Cerebellar cortex (tissue), 1 donor: ENCODE data around the gene SOX10.

Experiments used
- DNase-seq: peaks from one replicate; pipeline ENCODE4 v3.0.0-alpha.2; 2015; ENCODE audit warnings: low spot score

Gene SOX10

GRCh38 chr22:38016182-38017151, 32.1 kb upstream of the SOX10 start:
- no peak for DNase-seq

GRCh38 chr22:38014083-38014482, 29.7 kb upstream of the SOX10 start:
- DNase-seq: no peak

- no peak for DNase-seq
Observed at GRCh38 chr22:38012604-38013072, 28.3 kb upstream of the SOX10 start.

- DNase-seq: no peak
Observed at GRCh38 chr22:38009000-38009806, 24.8 kb upstream of the SOX10 start.

- no peak for DNase-seq
Observed at GRCh38 chr22:38007330-38007902, 23.1 kb upstream of the SOX10 start.

GRCh38 chr22:38006906-38007305, 22.6 kb upstream of the SOX10 start:
- DNase-seq: no peak

GRCh38 chr22:38005943-38006342, 21.6 kb upstream of the SOX10 start:
- DNase-seq: no peak

GRCh38 chr22:37999640-38000272, 15.4 kb upstream of the SOX10 start:
- peak; percentile 81 for DNase-seq

GRCh38 chr22:37999236-37999635, 14.9 kb upstream of the SOX10 start:
- no peak for DNase-seq

GRCh38 chr22:37998543-37998942, 14.2 kb upstream of the SOX10 start:
- DNase-seq: no peak

GRCh38 chr22:37996515-37997246, 12.3 kb upstream of the SOX10 start:
- DNase-seq: peak; percentile 29

- DNase-seq: no peak
Observed at GRCh38 chr22:37996079-37996478, 11.7 kb upstream of the SOX10 start.

GRCh38 chr22:37995460-37995859, 11.1 kb upstream of the SOX10 start:
- no peak for DNase-seq

GRCh38 chr22:37994982-37995381, 10.6 kb upstream of the SOX10 start:
- no peak for DNase-seq

- DNase-seq: no peak
Observed at GRCh38 chr22:37994049-37994448, 9.7 kb upstream of the SOX10 start.

- no peak for DNase-seq
Observed at GRCh38 chr22:37991731-37992442, 7.5 kb upstream of the SOX10 start.

GRCh38 chr22:37990862-37991261, 6.5 kb upstream of the SOX10 start:
- DNase-seq: no peak

- DNase-seq: no peak
Observed at GRCh38 chr22:37990301-37990700, 5.9 kb upstream of the SOX10 start.

GRCh38 chr22:37989146-37990045, 5.0 kb upstream of the SOX10 start:
- DNase-seq: no peak

- DNase-seq: no peak
Observed at GRCh38 chr22:37986371-37986770, 2.0 kb upstream of the SOX10 start.
